ENCODE results near the gene FLVCR1. TPM values are rescaled to one million over a fixed set of nuclear protein-coding genes. Genes with fewer than 3 reads are reported as not detected.

The FLVCR1 gene
- total RNA-seq, 1 donor from 2014 or later: 4.4 TPM

GRCh38 chr1:212864201-212864600 is 6.1 kb downstream of the FLVCR1 start:
- Mint-ChIP-seq H3K9me3 (ENCODE audit: low read depth) (no peaks in the 10 kb centered on the region), H3K27ac (ENCODE audit: unreplicated experiment) (no peak overlapping the region)

DNA sequence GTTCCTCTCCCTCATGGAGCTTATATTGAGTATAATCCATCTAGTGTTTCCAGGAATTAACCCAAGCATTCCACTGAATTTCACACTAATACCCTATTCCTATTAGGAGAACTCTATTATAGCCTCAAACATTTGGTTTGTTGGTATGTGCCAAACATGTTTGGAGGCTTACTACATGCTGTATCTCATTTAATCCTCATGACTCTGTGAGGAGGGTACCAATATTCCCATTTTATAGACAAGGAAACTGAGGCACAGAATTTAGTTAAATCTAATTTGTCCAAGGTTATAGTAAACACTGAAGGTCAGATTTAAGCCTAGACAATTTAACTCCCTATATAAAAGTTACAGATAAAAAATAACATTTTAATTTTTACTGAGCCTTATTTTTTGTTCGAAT is 9.1 kb downstream of the FLVCR1 start:
- Mint-ChIP-seq H3K4me3 (ENCODE audit: unreplicated experiment) (no peak overlapping the region), H3K36me3 (ENCODE audit: low read depth) (peaks cover 7% of the 10 kb centered on the region), H3K27ac (ENCODE audit: unreplicated experiment) (no peak overlapping the region), H3K9me3 (ENCODE audit: low read depth) (no peaks in the 10 kb centered on the region), H3K27me3 (ENCODE audit: low read depth) (no peaks in the 10 kb centered on the region), H3K4me1 (ENCODE audit: low read depth) (no peaks in the 10 kb centered on the region)
- no peak for DNase-seq (ENCODE audit: low spot score)
- TF ChIP-seq, protein P1, sequence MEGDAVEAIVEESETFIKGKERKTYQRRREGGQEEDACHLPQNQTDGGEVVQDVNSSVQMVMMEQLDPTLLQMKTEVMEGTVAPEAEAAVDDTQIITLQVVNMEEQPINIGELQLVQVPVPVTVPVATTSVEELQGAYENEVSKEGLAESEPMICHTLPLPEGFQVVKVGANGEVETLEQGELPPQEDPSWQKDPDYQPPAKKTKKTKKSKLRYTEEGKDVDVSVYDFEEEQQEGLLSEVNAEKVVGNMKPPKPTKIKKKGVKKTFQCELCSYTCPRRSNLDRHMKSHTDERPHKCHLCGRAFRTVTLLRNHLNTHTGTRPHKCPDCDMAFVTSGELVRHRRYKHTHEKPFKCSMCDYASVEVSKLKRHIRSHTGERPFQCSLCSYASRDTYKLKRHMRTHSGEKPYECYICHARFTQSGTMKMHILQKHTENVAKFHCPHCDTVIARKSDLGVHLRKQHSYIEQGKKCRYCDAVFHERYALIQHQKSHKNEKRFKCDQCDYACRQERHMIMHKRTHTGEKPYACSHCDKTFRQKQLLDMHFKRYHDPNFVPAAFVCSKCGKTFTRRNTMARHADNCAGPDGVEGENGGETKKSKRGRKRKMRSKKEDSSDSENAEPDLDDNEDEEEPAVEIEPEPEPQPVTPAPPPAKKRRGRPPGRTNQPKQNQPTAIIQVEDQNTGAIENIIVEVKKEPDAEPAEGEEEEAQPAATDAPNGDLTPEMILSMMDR (IDR thresholded peaks at IDR 0.05): no peak

More at GRCh38 chr1:212864201-212864600, 6.1 kb downstream of the FLVCR1 start:
- TF ChIP-seq, protein P1 (IDR thresholded peaks at IDR 0.05): no peak
- Mint-ChIP-seq H3K36me3 (ENCODE audit: low read depth) (peaks cover 5% of the 10 kb centered on the region), H3K4me3 (ENCODE audit: unreplicated experiment) (no peak overlapping the region), H3K4me1 (ENCODE audit: low read depth) (no peaks in the 10 kb centered on the region), H3K27me3 (ENCODE audit: low read depth) (no peaks in the 10 kb centered on the region)
- DNase-seq (ENCODE audit: low spot score): no peak

- DNase-seq (ENCODE audit: low spot score): no peak
Measured at GRCh38 chr1:212871976-212872375, 13.9 kb downstream of the FLVCR1 start.

GRCh38 chr1:212873518-212873917 is 15.4 kb downstream of the FLVCR1 start:
- H3K4me1 Mint-ChIP-seq (ENCODE audit: low read depth): no peaks in the 10 kb centered on the region
- H3K36me3 Mint-ChIP-seq (ENCODE audit: low read depth): peaks cover 25% of the 10 kb centered on the region
- no peaks in the 10 kb centered on the region for H3K9me3 Mint-ChIP-seq (ENCODE audit: low read depth)
- H3K27ac Mint-ChIP-seq (ENCODE audit: unreplicated experiment): no peak overlapping the region
- DNase-seq (ENCODE audit: low spot score): no peak
- no peak overlapping the region for H3K4me3 Mint-ChIP-seq (ENCODE audit: unreplicated experiment)
- TF ChIP-seq, protein P1 (IDR thresholded peaks at IDR 0.05): no peak
- H3K27me3 Mint-ChIP-seq (ENCODE audit: low read depth): no peaks in the 10 kb centered on the region

More at GRCh38 chr1:212871976-212872375, 13.9 kb downstream of the FLVCR1 start:
- no peak overlapping the region for H3K27ac Mint-ChIP-seq (ENCODE audit: unreplicated experiment)
- TF ChIP-seq, protein P1 (IDR thresholded peaks at IDR 0.05): no peak
- H3K36me3 Mint-ChIP-seq (ENCODE audit: low read depth): peaks cover 22% of the 10 kb centered on the region
- H3K4me1 Mint-ChIP-seq (ENCODE audit: low read depth): no peaks in the 10 kb centered on the region
- H3K9me3 Mint-ChIP-seq (ENCODE audit: low read depth): no peaks in the 10 kb centered on the region
- H3K27me3 Mint-ChIP-seq (ENCODE audit: low read depth): no peaks in the 10 kb centered on the region
- no peak overlapping the region for H3K4me3 Mint-ChIP-seq (ENCODE audit: unreplicated experiment)

DNA sequence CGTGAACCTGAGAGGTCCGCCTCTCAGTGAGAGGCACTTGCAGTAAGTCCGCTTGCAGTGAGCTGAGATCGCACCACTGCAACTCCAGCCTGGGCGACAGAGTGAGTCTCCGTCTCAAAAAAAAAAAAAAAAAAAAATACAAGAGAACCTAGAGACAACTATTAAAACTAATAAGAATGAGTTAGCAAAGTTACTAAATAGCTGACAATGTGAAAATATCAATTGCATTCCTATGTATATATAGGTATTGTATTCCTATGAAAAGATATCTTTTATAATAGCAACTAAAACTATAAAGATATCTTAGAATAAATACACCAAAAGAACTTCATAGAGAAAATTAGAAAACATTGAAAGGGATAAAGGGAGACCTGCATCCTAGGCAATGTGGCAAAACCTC is 20.3 kb downstream of the FLVCR1 start:
- TF ChIP-seq, protein P1 (IDR thresholded peaks at IDR 0.05): no peak
- Mint-ChIP-seq H3K27me3 (ENCODE audit: low read depth) (no peaks in the 10 kb centered on the region), H3K9me3 (ENCODE audit: low read depth) (no peaks in the 10 kb centered on the region), H3K4me3 (ENCODE audit: unreplicated experiment) (no peak overlapping the region), H3K27ac (ENCODE audit: unreplicated experiment) (no peak overlapping the region), H3K4me1 (ENCODE audit: low read depth) (no peaks in the 10 kb centered on the region), H3K36me3 (ENCODE audit: low read depth) (peaks cover 23% of the 10 kb centered on the region)
- DNase-seq (ENCODE audit: low spot score): no peak
